ENCODE measurements around the gene VWA2.

Gene VWA2

GRCh38 chr10:114336823-114337509, 97.9 kb downstream of the VWA2 start:
- TF ChIP-seq CEBPB (IDR thresholded peaks at IDR 0.05), result no peak
- TF ChIP-seq FOXM1 (IDR thresholded peaks at IDR 0.05; ENCODE audit: borderline replicate concordance, low read depth), result no peak
- no peak for TF ChIP-seq TCF12 (IDR thresholded peaks at IDR 0.05; ENCODE audit: low read depth)

DNA sequence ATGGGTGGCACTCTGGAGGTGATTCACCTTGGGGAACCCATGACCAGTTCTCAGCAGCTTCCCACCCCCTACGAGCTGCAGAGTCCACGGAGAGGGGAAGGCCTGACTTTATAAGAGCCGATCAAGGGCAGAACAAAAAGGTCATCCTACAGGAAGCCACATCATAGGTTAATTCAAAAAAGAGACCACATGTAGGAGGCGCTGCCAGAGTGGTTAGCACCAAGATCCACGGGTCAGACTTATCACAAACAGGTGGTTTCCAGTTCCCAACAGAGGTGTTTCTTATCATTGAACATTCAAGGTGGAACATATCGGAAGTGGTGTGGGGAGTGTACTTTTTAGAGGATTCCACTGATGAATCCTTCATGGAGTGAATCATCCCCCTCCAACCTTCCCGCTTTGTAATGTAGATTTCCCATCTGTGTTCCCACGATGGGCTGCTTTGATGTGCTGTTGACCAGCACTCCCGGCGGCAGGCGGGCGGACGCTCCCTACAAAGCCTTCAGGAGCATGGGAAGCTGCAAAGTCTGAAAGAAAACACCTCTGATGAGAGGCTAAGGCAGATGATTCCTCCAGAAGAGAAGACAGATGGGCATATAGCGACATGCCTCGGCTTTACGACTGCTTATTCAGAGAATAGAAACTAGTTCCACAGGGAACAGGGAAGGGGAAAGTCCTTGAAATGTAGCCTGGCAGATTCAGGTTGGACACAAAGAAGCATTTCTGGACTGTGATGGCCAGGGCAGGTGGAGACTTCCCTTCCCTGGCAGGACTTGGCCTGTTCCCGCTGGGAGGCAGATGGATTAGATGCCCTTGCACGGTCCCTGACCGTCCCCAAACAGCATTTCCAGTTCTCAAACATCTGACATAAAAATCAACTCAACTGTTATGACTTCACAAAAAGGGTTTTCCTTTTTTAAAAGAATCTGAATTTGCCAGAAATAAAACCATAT, 98.7 kb downstream of the VWA2 start:
- TF ChIP-seq REST (IDR thresholded peaks at IDR 0.05; ENCODE audit: low read depth) (no peak), FOXM1 (IDR thresholded peaks at IDR 0.05; ENCODE audit: borderline replicate concordance, low read depth) (no peak), TCF12 (IDR thresholded peaks at IDR 0.05; ENCODE audit: low read depth) (no peak), USF1 (IDR thresholded peaks at IDR 0.05) (no peak)

GRCh38 chr10:114340816-114341215, 101.8 kb downstream of the VWA2 start:
- no peak for TF ChIP-seq EP300 (IDR thresholded peaks at IDR 0.05; ENCODE audit: borderline replicate concordance)
- TF ChIP-seq, protein P1, sequence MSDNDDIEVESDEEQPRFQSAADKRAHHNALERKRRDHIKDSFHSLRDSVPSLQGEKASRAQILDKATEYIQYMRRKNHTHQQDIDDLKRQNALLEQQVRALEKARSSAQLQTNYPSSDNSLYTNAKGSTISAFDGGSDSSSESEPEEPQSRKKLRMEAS (IDR thresholded peaks at IDR 0.05), result no peak
- TF ChIP-seq TAF1 (IDR thresholded peaks at IDR 0.05; ENCODE audit: low read depth), result no peak
- no peak for TF ChIP-seq FOXM1 (IDR thresholded peaks at IDR 0.05; ENCODE audit: borderline replicate concordance, low read depth)
- TF ChIP-seq REST (IDR thresholded peaks at IDR 0.05; ENCODE audit: low read depth), result no peak
- TF ChIP-seq ZBTB7A (IDR thresholded peaks at IDR 0.05; ENCODE audit: low read depth), result no peak
- no peak for TF ChIP-seq EGR1 (IDR thresholded peaks at IDR 0.05)
- TF ChIP-seq TCF12 (IDR thresholded peaks at IDR 0.05; ENCODE audit: low read depth), result no peak
- no peak for TF ChIP-seq USF1 (IDR thresholded peaks at IDR 0.05)

Measured in Ishikawa (cell line).